Heart left ventricle (tissue), 16 donors: ENCODE results near the gene GRWD1. TPM values are rescaled to one million over a fixed set of nuclear protein-coding genes. Genes with fewer than 3 reads are reported as not detected.

Experiments
- ATAC-seq, 4 donors: fragments of 200-7000 bp; cut with Tn5 transposase; one replicate each; pipeline ENCODE4 v1.9.1; 2020 to 2022; ENCODE audit warnings: moderate library complexity in 4 of 4, mild to moderate bottlenecking in 3 of 4, moderate number of reproducible peaks in 1 of 4
- DNase-seq, 5 donors: peaks; one replicate each; pipeline ENCODE4 v3.0.0-alpha.2; 2020
- H3K27ac ChIP-seq, 12 donors: fragments of 200-600 bp; sonication (generic) in 4 of 12; one replicate each; pipeline versions ENCODE4 v1.5.0 to v1.8.0; 2016 to 2022; ENCODE audit warnings: mild to moderate bottlenecking in 2 of 12
- H3K27me3 ChIP-seq, 9 donors: fragments of 200-600 bp; sonication (generic) in 2 of 9; one replicate each; pipeline versions ENCODE4 v1.5.1 to v1.8.0; 2016 to 2022; ENCODE audit warnings: mild to moderate bottlenecking in 3 of 9
- H3K36me3 ChIP-seq, 9 donors: fragments of 200-600 bp; sonication (generic) in 2 of 9; one replicate each; pipeline versions ENCODE4 v1.5.0 to v1.8.0; 2018 to 2022; ENCODE audit warnings: mild to moderate bottlenecking in 2 of 9
- H3K4me1 ChIP-seq, 12 donors: fragments of 200-600 bp; sonication (generic) in 4 of 12; one replicate each; pipeline versions ENCODE4 v1.5.0 to v1.8.0; 2016 to 2022; ENCODE audit warnings: mild to moderate bottlenecking in 3 of 12
- H3K4me3 ChIP-seq, 12 donors: fragments of 200-600 bp; sonication (generic) in 4 of 12; one replicate each; pipeline versions ENCODE4 v1.5.0 to v1.8.0; 2017 to 2022; ENCODE audit warnings: mild to moderate bottlenecking in 9 of 12, moderate library complexity in 4 of 12
- H3K9me3 ChIP-seq, 12 donors: fragments of 200-600 bp; sonication (generic) in 4 of 12; one replicate each; pipeline versions ENCODE4 v1.5.0 to v1.8.0; 2016 to 2022; ENCODE audit warnings: mild to moderate bottlenecking in 1 of 12
- POLR2A ChIP-seq, 2 donors: fragments of 450-650 bp; IDR thresholded peaks; one replicate each; pipeline ENCODE4 v1.6.1; 2017; ENCODE audit warnings: antibody characterized with exemption in 2 of 2, mild to moderate bottlenecking in 2 of 2, moderate library complexity in 2 of 2
- WGBS, 4 donors: extraction: QIAGEN DNeasy Blood & Tissue Kit in 2 of 4; methylation state at CpG; one replicate each; pipeline versions ENCODE4 v1.1.5 to v1.1.7; 2013 to 2018; 5-methylcytosine and 5-hydroxymethylcytosine counted together
- intact Hi-C, 10 donors: fragments of 100-400 bp; cut with DNase I; formaldehyde crosslinking; loops; one replicate each; pipeline versions ENCODE4 v1.11.1 to v1.14.2; 2022
- polyA plus RNA-seq, 2 donors: library from polyadenylated mRNA; stranded (reverse); fragments of 200-250 nt; gene quantifications; one replicate each; pipeline ENCODE4 v1.2.3, GENCODE V29; 2013
- total RNA-seq, 9 donors: library from RNA; depleted of rRNA in 2 of 9; stranded (reverse); fragments of >200 nt in 2 of 9; fragmentation: NEBNext Ultra II Directional in 3 of 9; extraction: Animal tissue kit (Norgen Biotek cat#: 25700) in 3 of 9; gene quantifications; one replicate each; pipeline versions ENCODE4 v1.1.0 to v1.2.4, GENCODE V29; 2016 to 2023
- TF ChIP-seq, protein P1 (sequence below), 12 donors: fragments of 200-600 bp; sonication (generic) in 4 of 12; IDR thresholded peaks; one replicate each; pipeline versions ENCODE4 v1.5.0 to v1.8.0; 2018 to 2022; ENCODE audit warnings: antibody characterized with exemption in 12 of 12, mild to moderate bottlenecking in 5 of 12
- donor health status: ischemic (EF 13 %, LVEDD 7.1; RV severe dilation, severe dysfunction).
- donor health status: healthy with polysubstance abuse.
- donor health status: DM: no; HTN: yes; CAD: no.
- donor health status: DM: no; HTN: no; CAD: no.
- donor health status: ischemic (EF 25% LVEDD 6.9; RV normal size, moderate dysfunction).
- donor health status: ischemic (EF 25% LVEDD 5.7; RV mildly dilated, moderate dysfunction).
- donor health status: healthy.
- donor health status: DM: yes; HTN: yes; CAD: no.
- donor health status: ischemic (EF 35%, LVEDD 5.7; RV mildly dilated, moderate dysfunction).
- donor health status: nonischemic (EF 11% LVEDD 7.7; RV severe dilation, severe dysfunction).
- donor health status: DM: yes; HTN: yes; CAD: no.
- donor health status: PGD.
- donor health status: ischemic (EF 29% LVEDD 5.4; RV normal size, mild dysfunction).
- donor health status: nonischemic (EF 23%, LVEDD 6.1; RV moderate dilation, normal function).

GRWD1 gene
- total and polyA plus RNA-seq, 11 donors: 5.1 to 35.4 (median 19.0) TPM

DNA sequence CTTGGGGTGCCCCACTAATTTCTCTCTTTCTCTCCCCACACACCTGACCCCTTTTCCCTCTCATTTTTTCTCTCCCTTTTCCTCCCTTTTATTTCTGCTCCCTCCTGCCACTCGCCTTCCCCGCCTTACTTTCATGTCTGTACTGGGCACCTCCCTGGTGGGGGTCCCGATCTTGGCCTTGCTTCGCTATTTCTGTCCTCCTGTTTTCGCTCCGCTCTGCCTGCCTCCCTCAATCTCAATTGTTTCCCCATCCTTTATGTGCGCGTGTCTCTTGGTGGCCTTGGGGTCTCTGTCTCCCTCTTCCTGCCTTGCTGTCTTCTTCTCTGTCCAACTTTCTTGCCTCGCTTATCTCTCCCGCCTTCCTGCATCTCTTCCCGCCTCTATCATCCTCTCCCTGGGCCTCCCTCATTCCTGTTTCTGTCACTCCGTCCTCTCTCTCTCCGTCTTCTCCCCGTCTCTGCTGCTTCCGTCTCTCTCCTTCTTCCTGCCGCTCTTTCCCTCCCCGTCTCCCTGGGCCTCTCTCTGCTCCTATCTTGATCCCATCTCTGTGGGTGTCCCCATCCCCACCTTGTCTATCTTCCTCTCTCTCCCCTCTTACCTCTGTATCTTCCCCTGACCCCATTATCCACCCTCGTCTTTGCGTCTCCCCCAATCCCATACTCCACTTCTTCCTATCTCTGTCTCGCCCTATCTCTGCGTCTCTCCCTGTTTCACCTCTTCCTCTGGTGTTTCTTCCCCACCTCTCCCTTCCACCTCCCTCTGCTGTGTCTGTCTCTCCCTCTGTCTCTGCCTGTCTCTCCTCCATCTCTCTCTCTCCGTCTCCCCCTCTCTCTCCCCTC is 48.3 kb upstream of the GRWD1 start:
- no peak for TF ChIP-seq POLR2A (IDR thresholded peaks at IDR 0.05)
- TF ChIP-seq, protein P1, sequence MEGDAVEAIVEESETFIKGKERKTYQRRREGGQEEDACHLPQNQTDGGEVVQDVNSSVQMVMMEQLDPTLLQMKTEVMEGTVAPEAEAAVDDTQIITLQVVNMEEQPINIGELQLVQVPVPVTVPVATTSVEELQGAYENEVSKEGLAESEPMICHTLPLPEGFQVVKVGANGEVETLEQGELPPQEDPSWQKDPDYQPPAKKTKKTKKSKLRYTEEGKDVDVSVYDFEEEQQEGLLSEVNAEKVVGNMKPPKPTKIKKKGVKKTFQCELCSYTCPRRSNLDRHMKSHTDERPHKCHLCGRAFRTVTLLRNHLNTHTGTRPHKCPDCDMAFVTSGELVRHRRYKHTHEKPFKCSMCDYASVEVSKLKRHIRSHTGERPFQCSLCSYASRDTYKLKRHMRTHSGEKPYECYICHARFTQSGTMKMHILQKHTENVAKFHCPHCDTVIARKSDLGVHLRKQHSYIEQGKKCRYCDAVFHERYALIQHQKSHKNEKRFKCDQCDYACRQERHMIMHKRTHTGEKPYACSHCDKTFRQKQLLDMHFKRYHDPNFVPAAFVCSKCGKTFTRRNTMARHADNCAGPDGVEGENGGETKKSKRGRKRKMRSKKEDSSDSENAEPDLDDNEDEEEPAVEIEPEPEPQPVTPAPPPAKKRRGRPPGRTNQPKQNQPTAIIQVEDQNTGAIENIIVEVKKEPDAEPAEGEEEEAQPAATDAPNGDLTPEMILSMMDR (IDR thresholded peaks at IDR 0.05): no peak
- Histone ChIP-seq H3K27ac (peak overlapping the region in 3 of 12 donors; percentile 29 to 46 (median 30)), H3K36me3 (no peaks in the 10 kb centered on the region), H3K4me3 (peak overlapping the region in 10 of 12 donors; percentile 8 to 56 (median 44)), H3K4me1 (peaks cover 0 to 35% (median 13%) of the 10 kb centered on the region in 12 donors), H3K27me3 (peaks cover 24 to 67% (median 51%) of the 10 kb centered on the region in 9 donors), H3K9me3 (no peaks in the 10 kb centered on the region)
- intact Hi-C loops: loop anchor here in 1 of 10 donors (10.0 kb wide), 1 partner anchor 187 kb away; no protein-coding TSS in a partner anchor
- no peak for DNase-seq
- ATAC-seq: no peak
- WGBS, 4 donors: 28 to 31% (median 29%) methylated on average over 22 of the region's 22 CpGs

DNA sequence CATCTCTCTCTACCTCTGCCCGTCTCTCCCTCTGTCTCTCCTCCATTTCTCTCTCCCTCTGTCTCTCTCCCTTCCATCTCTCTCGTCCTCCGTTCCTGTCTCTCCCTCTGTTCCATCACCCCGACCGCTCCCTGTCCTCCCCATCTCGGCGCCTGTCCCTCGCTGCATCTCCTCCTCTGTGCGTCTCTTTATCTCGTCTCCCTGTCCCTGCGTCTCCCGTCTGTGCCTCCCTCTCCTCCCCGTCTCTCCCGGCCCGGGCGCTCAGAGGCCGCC is 47.7 kb upstream of the GRWD1 start:
- peak overlapping the region in 11 of 12 donors; percentile 8 to 56 (median 40) for H3K4me3 ChIP-seq
- WGBS, 4 donors: 2 to 3% (median 2%) methylated on average over 17 of the region's 17 CpGs
- intact Hi-C loops: loop anchor here in 1 of 10 donors (10.0 kb wide), 1 partner anchor 187 kb away; no protein-coding TSS in a partner anchor
- DNase-seq (no peak), ATAC-seq (no peak)
- no peaks in the 10 kb centered on the region for H3K9me3 ChIP-seq
- H3K27ac ChIP-seq: peak overlapping the region in 3 of 12 donors; percentile 29 to 46 (median 30)
- H3K4me1 ChIP-seq: peaks cover 0 to 35% (median 13%) of the 10 kb centered on the region in 12 donors
- peaks cover 24 to 62% (median 46%) of the 10 kb centered on the region in 9 donors for H3K27me3 ChIP-seq
- TF ChIP-seq, protein P1 (IDR thresholded peaks at IDR 0.05): no peak
- no peak for TF ChIP-seq POLR2A (IDR thresholded peaks at IDR 0.05)
- no peaks in the 10 kb centered on the region for H3K36me3 ChIP-seq

DNA sequence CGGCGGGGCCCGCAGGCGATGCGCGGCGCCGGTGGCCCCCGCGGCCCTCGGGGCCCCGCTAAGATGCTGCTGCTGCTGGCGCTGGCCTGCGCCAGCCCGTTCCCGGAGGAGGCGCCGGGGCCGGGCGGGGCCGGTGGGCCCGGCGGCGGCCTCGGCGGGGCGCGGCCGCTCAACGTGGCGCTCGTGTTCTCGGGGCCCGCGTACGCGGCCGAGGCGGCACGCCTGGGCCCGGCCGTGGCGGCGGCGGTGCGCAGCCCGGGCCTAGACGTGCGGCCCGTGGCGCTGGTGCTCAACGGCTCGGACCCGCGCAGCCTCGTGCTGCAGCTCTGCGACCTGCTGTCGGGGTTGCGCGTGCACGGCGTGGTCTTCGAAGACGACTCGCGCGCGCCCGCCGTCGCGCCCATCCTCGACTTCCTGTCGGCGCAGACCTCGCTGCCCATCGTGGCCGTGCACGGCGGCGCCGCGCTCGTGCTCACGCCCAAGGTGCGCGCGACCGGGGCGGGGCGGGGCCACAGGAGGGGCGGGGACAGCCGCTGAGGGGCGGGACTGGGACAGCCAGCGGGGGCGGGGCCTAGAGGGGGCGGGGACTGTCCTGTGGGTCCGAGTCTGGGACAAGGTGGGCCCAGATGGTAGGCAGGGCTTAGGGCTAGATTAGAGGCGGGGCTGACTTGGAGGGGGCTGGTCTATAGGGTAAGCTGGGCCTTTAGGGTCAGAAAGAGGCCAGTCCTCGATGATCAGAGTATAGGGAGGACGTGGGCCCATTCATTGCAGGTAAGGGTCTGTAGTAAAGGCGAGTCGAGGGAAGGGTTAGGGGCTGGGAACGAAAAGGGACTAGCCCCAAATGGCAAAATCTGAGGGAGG is 47.2 kb upstream of the GRWD1 start:
- DNase-seq (peak; percentile 64 to 92 (median 79)), ATAC-seq (peak; percentile 11 to 77 (median 66))
- Histone ChIP-seq H3K27me3 (peaks cover 24 to 56% (median 40%) of the 10 kb centered on the region in 9 donors), H3K27ac (peak overlapping the region in 5 of 12 donors; percentile 8 to 54 (median 30)), H3K36me3 (no peaks in the 10 kb centered on the region), H3K4me3 (peak overlapping the region in 11 of 12 donors; percentile 8 to 56 (median 40)), H3K9me3 (no peaks in the 10 kb centered on the region), H3K4me1 (peaks cover 0 to 37% (median 10%) of the 10 kb centered on the region in 12 donors)
- 6 to 24% (median 12%) methylated on average over 26 to 104 of the region's 104 CpGs for WGBS, 4 donors
- TF ChIP-seq, protein P1 (IDR thresholded peaks at IDR 0.05): no peak
- no peak for TF ChIP-seq POLR2A (IDR thresholded peaks at IDR 0.05)
- intact Hi-C loops: loop anchor here in 1 of 10 donors (10.0 kb wide), 1 partner anchor 186 kb away; no protein-coding TSS in a partner anchor
